Activated T-cell treated with anti-CD3 and anti-CD28 coated beads for 48 hours (primary cell): ENCODE data around the gene PCDHGA8.

ENCODE experiments used
- DNase-seq: peaks from one replicate; pipeline ENCODE4 v3.0.0-alpha.2; 2020; ENCODE audit warnings: low read depth

PCDHGA8 gene

GRCh38 chr5:141434006-141434405, 41.6 kb downstream of the PCDHGA8 start:
- DNase-seq = no peak

DNA sequence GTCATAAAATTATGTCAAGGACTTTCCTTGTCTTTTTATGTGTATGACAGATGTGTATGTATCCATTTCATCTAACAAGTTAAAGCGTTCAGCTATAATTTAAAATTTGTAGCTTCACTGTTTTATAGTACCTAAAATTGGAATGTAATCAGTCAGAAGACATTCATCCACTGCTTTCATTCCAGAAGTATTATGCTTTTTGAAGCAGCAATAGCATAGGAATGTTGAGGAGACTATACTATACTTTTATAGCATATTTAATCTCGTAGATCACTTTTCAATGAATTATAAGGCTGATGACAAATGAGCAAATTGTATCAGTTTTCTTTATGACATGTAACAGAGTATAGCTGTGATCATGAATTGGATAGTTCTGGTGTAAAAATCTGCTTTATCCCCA, 44.8 kb downstream of the PCDHGA8 start:
- DNase-seq = no peak

DNA sequence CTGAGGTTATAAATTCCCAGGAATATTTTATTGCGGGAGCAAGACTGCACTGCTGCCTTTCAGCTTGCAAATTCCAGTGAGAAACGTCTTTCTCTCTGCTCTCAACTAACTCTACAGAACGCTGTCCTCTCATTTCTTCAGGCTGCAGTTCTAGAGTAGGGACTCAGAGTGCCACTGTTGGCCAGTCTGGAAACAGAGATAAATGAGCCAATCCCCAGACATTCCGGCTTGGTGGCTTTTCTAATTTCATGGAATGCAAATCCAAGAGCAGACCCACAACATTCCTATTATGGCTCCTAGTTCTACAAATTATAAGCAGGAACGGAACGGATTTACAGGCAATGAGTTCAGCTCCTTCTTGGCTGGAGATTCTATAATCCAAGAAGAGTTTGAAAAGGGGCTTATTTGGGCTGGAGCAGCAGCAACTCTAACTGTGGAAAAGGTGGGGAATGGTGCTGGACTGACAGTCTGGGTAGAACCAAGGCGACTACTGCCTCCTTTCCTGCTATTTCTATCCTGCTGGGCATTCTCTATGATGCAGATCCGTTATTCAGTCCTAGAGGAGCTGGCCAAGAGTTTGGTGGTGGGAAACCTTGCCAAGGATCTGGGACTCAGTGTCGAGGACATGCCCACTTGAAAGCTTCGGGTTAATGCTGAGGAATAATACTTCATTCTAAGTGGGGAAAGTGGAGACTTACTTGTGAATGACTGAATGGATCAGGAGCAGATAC, 47.1 kb downstream of the PCDHGA8 start:
- no peak for DNase-seq

GRCh38 chr5:141440341-141440740, 47.9 kb downstream of the PCDHGA8 start:
- no peak for DNase-seq

DNA sequence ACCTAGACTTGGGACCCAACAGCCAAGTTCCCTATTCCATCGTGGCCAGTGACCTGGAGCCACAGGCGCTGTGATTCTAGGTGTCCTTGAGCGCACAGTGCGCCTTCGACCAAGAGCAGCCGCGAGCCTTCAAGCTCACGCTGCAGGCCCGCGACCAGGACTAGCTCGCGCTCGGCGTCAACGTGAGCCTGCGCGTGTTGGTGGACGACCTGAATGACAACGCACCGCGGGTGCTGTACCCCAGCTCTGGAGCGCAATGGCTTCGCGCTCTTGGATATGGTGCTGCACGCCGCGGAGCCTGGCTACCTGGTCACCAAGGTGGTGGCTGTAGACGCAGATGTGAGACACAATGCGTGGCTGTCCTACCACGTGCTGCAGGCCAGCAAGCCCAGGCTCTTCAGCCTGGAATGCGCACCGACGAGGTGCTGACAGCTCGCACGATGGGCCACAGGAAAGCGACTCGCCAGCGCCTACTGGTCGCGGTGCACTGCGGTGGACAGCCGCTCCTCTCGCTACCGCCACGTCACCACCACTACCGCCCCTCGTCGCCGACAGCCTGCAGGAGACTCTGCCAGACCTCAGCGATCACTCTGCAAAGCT, 49.2 kb downstream of the PCDHGA8 start:
- DNase-seq = no peak
